DND-41 (cell line): ENCODE results near the gene PPP1R3G.

Source experiments
- CTCF ChIP-seq: IDR thresholded peaks from 2 replicates; pipeline ENCODE4 v1.5.1; 2012; ENCODE audit warnings: borderline replicate concordance, low read length, moderate library complexity, mild to moderate bottlenecking; ENCODE audit not compliant: poor library complexity, severe bottlenecking; ENCODE audit errors: extremely low read depth
- EZH2 ChIP-seq: IDR thresholded peaks from 3 replicates; pipeline ENCODE4 v1.6.1; 2012; ENCODE audit warnings: borderline replicate concordance, low read depth, mild to moderate bottlenecking, moderate library complexity, low read length, inconsistent platforms; ENCODE audit not compliant: severe bottlenecking

GRCh38 chr6:5083307-5083583, 1.9 kb upstream of the PPP1R3G start:
- TF ChIP-seq CTCF (no peak), EZH2 (no peak)
